K562 (cell line): ENCODE data around the gene DRC3. TPM values are rescaled to one million over a fixed set of nuclear protein-coding genes. Genes with fewer than 3 reads are reported as not detected.

Experiments used
- polyA plus RNA-seq, 8 experiments: library from polyadenylated mRNA; depleted of rRNA in 4 of 8; stranded (reverse) in 5 of 8; unstranded in 3 of 8; fragments of >200 nt; fragmentation: Nextera tagmentation in 2 of 8; fragmentation: Illumina TruSeq in 1 of 8; extraction: Ambion mirVana in 2 of 8; extraction: Trizol in 1 of 8; gene quantifications; 2 replicates each; pipeline versions ENCODE4 v1.2.1 to v1.2.3, GENCODE V29; 2011 to 2014; ENCODE audit warnings: inconsistent platforms in 1 of 8, missing spikeins in 1 of 8
- total RNA-seq, 7 experiments: library from RNA; depleted of rRNA in 6 of 7; stranded (reverse); fragments of >200 nt in 6 of 7; fragmentation: Illumina TruSeq in 2 of 7; extraction: Trizol in 2 of 7; gene quantifications; 2 replicates each; pipeline versions ENCODE4 v1.2.1 to v1.2.3, GENCODE V29; 2011 to 2021; ENCODE audit warnings: low replicate concordance in 1 of 7

DRC3 gene
- total and polyA plus RNA-seq, 9 of the 15 experiments (the other 6 are each of a cell fraction or from before 2014, with no cell fraction given) = 0.10 to 0.84 (median 0.30) TPM; not detected in 3

Other genes starting within 250 kb of the DRC3 start
- gene SREBF1, start 135.9 kb upstream of the DRC3 start, total RNA-seq (2014; rRNA removed) = 69.4 and 80.7 TPM in 2 replicates
- gene SREBF1, start 135.9 kb upstream of the DRC3 start, total RNA-seq (2014; rRNA removed; fragmentation: Illumina TruSeq; extraction: Trizol) = 28.6 and 31.2 TPM in 2 replicates
- gene SREBF1, start 135.9 kb upstream of the DRC3 start, total RNA-seq (2015; rRNA removed; fragmentation: Illumina TruSeq; extraction: Trizol) = 69.5 and 69.7 TPM in 2 replicates
- 134 and 169 TPM in 2 replicates for gene SREBF1, start 135.9 kb upstream of the DRC3 start, total RNA-seq (2021)
- gene SREBF1, start 135.9 kb upstream of the DRC3 start, polyA plus RNA-seq (2011; rRNA removed) = 35.6 and 140 TPM in 2 replicates
- 98.4 and 117 TPM in 2 replicates for gene SREBF1, start 135.9 kb upstream of the DRC3 start, polyA plus RNA-seq (2014; fragmentation: Illumina TruSeq; extraction: Trizol)
- 1 to 10 TPM; 1.6 to 1.7 TPM for gene SREBF1, start 135.9 kb upstream of the DRC3 start, polyA plus RNA-seq (2014; fragmentation: Nextera tagmentation; extraction: Ambion mirVana)
- 90.3 and 91.1 TPM in 2 replicates for gene SREBF1, start 135.9 kb upstream of the DRC3 start, polyA plus RNA-seq (2014; rRNA removed)
- gene TOM1L2, start 462 bp upstream of the DRC3 start, total RNA-seq (2014; rRNA removed) = 2.0 and 3.1 TPM in 2 replicates
- 1.8 and 2.5 TPM in 2 replicates for gene TOM1L2, start 462 bp upstream of the DRC3 start, total RNA-seq (2014; rRNA removed; fragmentation: Illumina TruSeq; extraction: Trizol)
- 2.5 and 3.2 TPM in 2 replicates for gene TOM1L2, start 462 bp upstream of the DRC3 start, total RNA-seq (2015; rRNA removed; fragmentation: Illumina TruSeq; extraction: Trizol)
- gene TOM1L2, start 462 bp upstream of the DRC3 start, total RNA-seq (2021) = 4.8 and 6.0 TPM in 2 replicates
- gene TOM1L2, start 462 bp upstream of the DRC3 start, polyA plus RNA-seq (2011; rRNA removed) = 3.7 and 5.7 TPM in 2 replicates
- gene TOM1L2, start 462 bp upstream of the DRC3 start, polyA plus RNA-seq (2014; fragmentation: Illumina TruSeq; extraction: Trizol) = 3.8 and 4.4 TPM in 2 replicates
- gene TOM1L2, start 462 bp upstream of the DRC3 start, polyA plus RNA-seq (2014; fragmentation: Nextera tagmentation; extraction: Ambion mirVana) = under 1 TPM; 0.07 to 0.42 TPM
- 2.3 and 4.4 TPM in 2 replicates for gene TOM1L2, start 462 bp upstream of the DRC3 start, polyA plus RNA-seq (2014; rRNA removed)
- gene ATPAF2, start 66.3 kb downstream of the DRC3 start, total RNA-seq (2014; rRNA removed) = 11.3 and 19.6 TPM in 2 replicates
- 9.4 and 11.4 TPM in 2 replicates for gene ATPAF2, start 66.3 kb downstream of the DRC3 start, total RNA-seq (2014; rRNA removed; fragmentation: Illumina TruSeq; extraction: Trizol)
- 11.3 and 12.4 TPM in 2 replicates for gene ATPAF2, start 66.3 kb downstream of the DRC3 start, total RNA-seq (2015; rRNA removed; fragmentation: Illumina TruSeq; extraction: Trizol)
- gene ATPAF2, start 66.3 kb downstream of the DRC3 start, total RNA-seq (2021) = 19.2 and 22.5 TPM in 2 replicates
- 10.5 and 12.2 TPM in 2 replicates for gene ATPAF2, start 66.3 kb downstream of the DRC3 start, polyA plus RNA-seq (2011; rRNA removed)
- 15.0 and 17.4 TPM in 2 replicates for gene ATPAF2, start 66.3 kb downstream of the DRC3 start, polyA plus RNA-seq (2014; fragmentation: Illumina TruSeq; extraction: Trizol)
- gene ATPAF2, start 66.3 kb downstream of the DRC3 start, polyA plus RNA-seq (2014; fragmentation: Nextera tagmentation; extraction: Ambion mirVana) = 1 to 10 TPM; 2.1 to 6.4 TPM
- gene ATPAF2, start 66.3 kb downstream of the DRC3 start, polyA plus RNA-seq (2014; rRNA removed) = 11.3 and 16.2 TPM in 2 replicates
- gene GID4, start 66.5 kb downstream of the DRC3 start, total RNA-seq (2014; rRNA removed) = 2.8 and 2.9 TPM in 2 replicates
- gene GID4, start 66.5 kb downstream of the DRC3 start, total RNA-seq (2014; rRNA removed; fragmentation: Illumina TruSeq; extraction: Trizol) = 3.7 and 4.1 TPM in 2 replicates
- gene GID4, start 66.5 kb downstream of the DRC3 start, total RNA-seq (2015; rRNA removed; fragmentation: Illumina TruSeq; extraction: Trizol) = 3.3 TPM in 2 replicates
- gene GID4, start 66.5 kb downstream of the DRC3 start, total RNA-seq (2021) = 4.8 and 6.4 TPM in 2 replicates
- 5.9 and 6.6 TPM in 2 replicates for gene GID4, start 66.5 kb downstream of the DRC3 start, polyA plus RNA-seq (2011; rRNA removed)
- 5.9 TPM in 2 replicates for gene GID4, start 66.5 kb downstream of the DRC3 start, polyA plus RNA-seq (2014; fragmentation: Illumina TruSeq; extraction: Trizol)
- gene GID4, start 66.5 kb downstream of the DRC3 start, polyA plus RNA-seq (2014; fragmentation: Nextera tagmentation; extraction: Ambion mirVana) = 1 to 10 TPM; 1.2 to 1.3 TPM
- gene GID4, start 66.5 kb downstream of the DRC3 start, polyA plus RNA-seq (2014; rRNA removed) = 3.3 and 4.2 TPM in 2 replicates
- 30.5 and 43.1 TPM in 2 replicates for gene DRG2, start 115.1 kb downstream of the DRC3 start, total RNA-seq (2014; rRNA removed)
- gene DRG2, start 115.1 kb downstream of the DRC3 start, total RNA-seq (2014; rRNA removed; fragmentation: Illumina TruSeq; extraction: Trizol) = 18.0 and 19.3 TPM in 2 replicates
- gene DRG2, start 115.1 kb downstream of the DRC3 start, total RNA-seq (2015; rRNA removed; fragmentation: Illumina TruSeq; extraction: Trizol) = 29.1 and 30.2 TPM in 2 replicates
- gene DRG2, start 115.1 kb downstream of the DRC3 start, total RNA-seq (2021) = 36.7 and 37.9 TPM in 2 replicates
- gene DRG2, start 115.1 kb downstream of the DRC3 start, polyA plus RNA-seq (2011; rRNA removed) = 19.0 and 25.2 TPM in 2 replicates
- gene DRG2, start 115.1 kb downstream of the DRC3 start, polyA plus RNA-seq (2014; fragmentation: Illumina TruSeq; extraction: Trizol) = 29.7 and 34.7 TPM in 2 replicates
- gene DRG2, start 115.1 kb downstream of the DRC3 start, polyA plus RNA-seq (2014; fragmentation: Nextera tagmentation; extraction: Ambion mirVana) = 10 to 100 TPM in 1 of 2 experiments, 1 to 10 TPM in 1; 6.6 to 16.4 TPM
- 26.1 and 27.5 TPM in 2 replicates for gene DRG2, start 115.1 kb downstream of the DRC3 start, polyA plus RNA-seq (2014; rRNA removed)
- gene MYO15A, start 135.9 kb downstream of the DRC3 start, total RNA-seq (2014; rRNA removed) = 0.04 and 0.05 TPM in 2 replicates
- gene MYO15A, start 135.9 kb downstream of the DRC3 start, total RNA-seq (2014; rRNA removed; fragmentation: Illumina TruSeq; extraction: Trizol) = 0.10 and 0.11 TPM in 2 replicates
- gene MYO15A, start 135.9 kb downstream of the DRC3 start, total RNA-seq (2015; rRNA removed; fragmentation: Illumina TruSeq; extraction: Trizol) = 0.07 TPM in 1 of 2 replicates, not detected in the other
- gene MYO15A, start 135.9 kb downstream of the DRC3 start, total RNA-seq (2021) = 0.18 and 0.47 TPM in 2 replicates
- 0.88 and 1.1 TPM in 2 replicates for gene MYO15A, start 135.9 kb downstream of the DRC3 start, polyA plus RNA-seq (2011; rRNA removed)
- gene MYO15A, start 135.9 kb downstream of the DRC3 start, polyA plus RNA-seq (2014; fragmentation: Illumina TruSeq; extraction: Trizol) = 0.39 and 0.40 TPM in 2 replicates
- gene MYO15A, start 135.9 kb downstream of the DRC3 start, polyA plus RNA-seq (2014; fragmentation: Nextera tagmentation; extraction: Ambion mirVana) = under 1 TPM in 1 of 2 experiments, not detected in 1; 0.11 TPM
- 0.19 and 1.1 TPM in 2 replicates for gene MYO15A, start 135.9 kb downstream of the DRC3 start, polyA plus RNA-seq (2014; rRNA removed)
- 49.2 and 63.0 TPM in 2 replicates for gene ALKBH5, start 211.0 kb downstream of the DRC3 start, total RNA-seq (2014; rRNA removed)
- 34.6 and 37.5 TPM in 2 replicates for gene ALKBH5, start 211.0 kb downstream of the DRC3 start, total RNA-seq (2014; rRNA removed; fragmentation: Illumina TruSeq; extraction: Trizol)
- gene ALKBH5, start 211.0 kb downstream of the DRC3 start, total RNA-seq (2015; rRNA removed; fragmentation: Illumina TruSeq; extraction: Trizol) = 46.6 and 47.4 TPM in 2 replicates
- gene ALKBH5, start 211.0 kb downstream of the DRC3 start, total RNA-seq (2021) = 70.0 and 73.8 TPM in 2 replicates
- gene ALKBH5, start 211.0 kb downstream of the DRC3 start, polyA plus RNA-seq (2011; rRNA removed) = 51.7 and 52.6 TPM in 2 replicates
- gene ALKBH5, start 211.0 kb downstream of the DRC3 start, polyA plus RNA-seq (2014; fragmentation: Illumina TruSeq; extraction: Trizol) = 47.2 and 52.2 TPM in 2 replicates
- 10 to 100 TPM; 11.4 to 18.0 TPM for gene ALKBH5, start 211.0 kb downstream of the DRC3 start, polyA plus RNA-seq (2014; fragmentation: Nextera tagmentation; extraction: Ambion mirVana)
- gene ALKBH5, start 211.0 kb downstream of the DRC3 start, polyA plus RNA-seq (2014; rRNA removed) = 38.4 and 48.0 TPM in 2 replicates